OCI-LY1 (cell line): ENCODE measurements around the gene GTF2I.

Experiments
- H2AFZ ChIP-seq: fragments of 200-600 bp; sonication (generic), shearing (Covaris generic); 2 replicates; pipeline ENCODE4 v1.6.0; 2014; ENCODE audit warnings: antibody characterized with exemption, mild to moderate bottlenecking, low read length
- H3F3A ChIP-seq: fragments of 200-600 bp; sonication (generic), shearing (Covaris generic); 2 replicates; pipeline ENCODE4 v1.6.0; 2014; ENCODE audit warnings: mild to moderate bottlenecking, antibody characterized with exemption, low read length, moderate library complexity; ENCODE audit not compliant: insufficient read depth
- H3K27ac ChIP-seq: fragments of 200-600 bp; sonication (generic); 2 replicates; pipeline ENCODE4 v1.5.1; 2014; ENCODE audit warnings: low read length, mixed run types, mild to moderate bottlenecking, low read depth; ENCODE audit not compliant: poor library complexity, severe bottlenecking
- H3K27me3 ChIP-seq: fragments of 200-600 bp; sonication (generic); 2 replicates; pipeline ENCODE4 v1.6.0; 2014; ENCODE audit warnings: antibody characterized with exemption, mild to moderate bottlenecking, low read length, moderate library complexity; ENCODE audit not compliant: insufficient read depth
- H3K36me3 ChIP-seq: fragments of 200-600 bp; sonication (generic); 2 replicates; pipeline ENCODE4 v1.6.1; 2014; ENCODE audit warnings: mild to moderate bottlenecking, antibody characterized with exemption, low read length, moderate library complexity, mixed read lengths; ENCODE audit not compliant: insufficient read depth
- H3K4me1 ChIP-seq: fragments of 200-600 bp; sonication (generic); 2 replicates; pipeline ENCODE4 v1.5.1; 2014; ENCODE audit warnings: mild to moderate bottlenecking, low read length, moderate library complexity; ENCODE audit not compliant: insufficient read depth, severe bottlenecking
- H3K4me2 ChIP-seq: fragments of 200-600 bp; sonication (generic), shearing (Covaris generic); 2 replicates; pipeline ENCODE4 v1.6.1; 2014; ENCODE audit warnings: low read length
- H3K4me3 ChIP-seq: fragments of 200-600 bp; sonication (generic); 2 replicates; pipeline ENCODE4 v1.5.1; 2014; ENCODE audit warnings: low read length, low read depth, mild to moderate bottlenecking, mixed read lengths; ENCODE audit not compliant: poor library complexity, severe bottlenecking
- H3K79me2 ChIP-seq: fragments of 200-600 bp; shearing (Covaris generic); 2 replicates; pipeline ENCODE4 v1.6.1; 2016; ENCODE audit warnings: mixed run types, low read length, mixed read lengths; ENCODE audit not compliant: insufficient read depth
- H3K9ac ChIP-seq: fragments of 200-600 bp; sonication (generic), shearing (Covaris generic); 2 replicates; pipeline ENCODE4 v1.6.1; 2014; ENCODE audit warnings: mild to moderate bottlenecking, low read length, mixed read lengths
- H3K9me2 ChIP-seq: fragments of 200-600 bp; sonication (generic), shearing (Covaris generic); 2 replicates; pipeline ENCODE4 v1.6.1; 2014; ENCODE audit warnings: low read depth, mild to moderate bottlenecking, low read length, mixed read lengths
- H3K9me3 ChIP-seq: fragments of 200-600 bp; shearing (Covaris generic); 2 replicates; pipeline ENCODE4 v1.6.1; 2014; ENCODE audit warnings: low read length, mixed read lengths
- H4K20me1 ChIP-seq: fragments of 200-600 bp; sonication (generic), shearing (Covaris generic); 2 replicates; pipeline ENCODE4 v1.6.0; 2016; ENCODE audit warnings: mild to moderate bottlenecking, low read length; ENCODE audit not compliant: insufficient read depth
- CTCF ChIP-seq: fragments of 200-600 bp; sonication (generic), shearing (Covaris generic); IDR thresholded peaks from 2 replicates; pipeline ENCODE4 v1.5.1; 2017; ENCODE audit warnings: mild to moderate bottlenecking, antibody characterized with exemption, low read length, moderate library complexity, mixed read lengths
- EZH2 ChIP-seq: fragments of 200-600 bp; sonication (generic), shearing (Covaris generic); IDR thresholded peaks from 2 replicates; pipeline ENCODE4 v1.8.0; 2017; ENCODE audit warnings: borderline replicate concordance, mixed run types, mild to moderate bottlenecking, antibody characterized with exemption, low read length, moderate library complexity, mixed read lengths

GTF2I gene

DNA sequence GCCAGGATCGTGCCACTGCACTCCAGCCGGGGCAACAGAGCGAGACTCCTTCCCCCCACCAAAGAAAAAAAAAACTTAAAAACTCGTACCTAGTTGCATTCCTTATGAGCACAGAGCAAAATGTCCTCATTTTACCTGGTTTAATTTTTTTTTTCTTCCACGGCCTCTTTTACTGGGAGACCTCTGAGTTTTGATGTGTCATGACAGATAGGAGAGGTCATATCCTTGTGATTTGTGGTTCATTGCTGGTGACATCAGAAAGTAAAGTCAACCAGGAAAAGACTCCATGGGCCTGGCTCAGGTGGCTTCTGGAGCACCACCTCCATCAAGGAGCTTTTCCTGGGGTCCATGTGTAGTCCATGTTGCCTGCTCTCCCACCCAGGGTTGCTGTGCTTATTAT, 26.3 kb downstream of the GTF2I start:
- H3K4me1 ChIP-seq = no peaks in the 10 kb centered on the region
- no peaks in the 10 kb centered on the region for H3F3A ChIP-seq
- peaks cover 96% of the 10 kb centered on the region for H3K79me2 ChIP-seq
- H3K9me2 ChIP-seq = no peaks in the 10 kb centered on the region
- H3K27ac ChIP-seq = no peak overlapping the region
- peaks cover 69% of the 10 kb centered on the region for H3K36me3 ChIP-seq
- no peak overlapping the region for H3K9ac ChIP-seq
- no peaks in the 10 kb centered on the region for H3K9me3 ChIP-seq
- H3K4me2 ChIP-seq = no peak overlapping the region
- no peak overlapping the region for H3K4me3 ChIP-seq
- no peaks in the 10 kb centered on the region for H3K27me3 ChIP-seq
- TF ChIP-seq EZH2 = no peak
- no peak for TF ChIP-seq CTCF
- H4K20me1 ChIP-seq = no peaks in the 10 kb centered on the region
- H2AFZ ChIP-seq = no peak overlapping the region

DNA sequence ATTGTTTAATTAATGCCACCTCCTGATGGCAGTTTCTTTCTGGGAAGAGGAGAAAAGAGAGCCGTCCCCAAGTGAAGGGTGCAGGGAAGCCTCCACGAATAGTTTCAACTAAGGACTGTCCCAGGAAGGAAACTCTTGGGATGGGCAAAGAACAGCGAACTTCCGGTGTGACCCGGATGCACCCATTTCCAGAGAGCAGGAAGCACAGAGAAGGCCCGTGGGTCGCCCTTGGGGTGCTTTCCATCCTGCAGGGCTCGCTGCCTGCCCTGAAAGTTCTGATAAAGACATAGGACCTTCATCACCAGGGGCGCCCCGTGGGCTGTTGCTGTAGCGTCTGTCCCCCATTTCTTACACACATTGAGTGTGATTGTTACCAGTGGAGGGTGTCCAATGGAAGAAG, 27.0 kb downstream of the GTF2I start:
- H2AFZ ChIP-seq = no peak overlapping the region
- H3K4me2 ChIP-seq = no peak overlapping the region
- H3K27me3 ChIP-seq = no peaks in the 10 kb centered on the region
- no peaks in the 10 kb centered on the region for H3K4me1 ChIP-seq
- H3K9me2 ChIP-seq = no peaks in the 10 kb centered on the region
- H3K4me3 ChIP-seq = no peak overlapping the region
- H3K27ac ChIP-seq = no peak overlapping the region
- no peaks in the 10 kb centered on the region for H3K9me3 ChIP-seq
- peaks cover 70% of the 10 kb centered on the region for H3K36me3 ChIP-seq
- H4K20me1 ChIP-seq = no peaks in the 10 kb centered on the region
- H3F3A ChIP-seq = no peaks in the 10 kb centered on the region
- H3K79me2 ChIP-seq = peaks cover 94% of the 10 kb centered on the region
- TF ChIP-seq CTCF (no peak), EZH2 (no peak)
- no peak overlapping the region for H3K9ac ChIP-seq

DNA sequence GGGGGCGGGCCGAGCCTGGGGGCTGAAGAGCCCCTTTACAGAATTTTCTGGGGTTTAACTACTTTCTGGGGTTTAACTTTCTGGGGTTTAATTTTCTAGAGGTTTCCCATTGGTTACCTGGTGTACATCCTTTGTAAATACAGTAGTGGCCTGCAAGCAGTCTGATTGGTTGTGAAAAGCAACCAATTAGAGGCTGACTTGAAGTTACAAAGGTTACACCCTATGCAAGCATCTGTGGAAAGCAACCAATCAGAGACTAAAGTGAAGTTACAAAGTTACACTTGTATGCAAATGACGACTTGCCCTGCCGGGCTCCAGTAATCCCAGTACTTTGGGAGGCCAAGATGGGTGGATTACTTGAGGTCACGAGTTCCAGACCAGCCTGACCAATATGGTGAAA, 27.4 kb downstream of the GTF2I start:
- Histone ChIP-seq H3K4me1 (no peaks in the 10 kb centered on the region), H3K9ac (no peak overlapping the region), H3F3A (no peaks in the 10 kb centered on the region), H3K4me3 (no peak overlapping the region), H3K36me3 (peaks cover 72% of the 10 kb centered on the region), H3K4me2 (no peak overlapping the region), H3K9me3 (no peaks in the 10 kb centered on the region), H3K9me2 (no peaks in the 10 kb centered on the region), H3K27ac (no peak overlapping the region), H3K27me3 (no peaks in the 10 kb centered on the region), H4K20me1 (no peaks in the 10 kb centered on the region), H2AFZ (no peak overlapping the region), H3K79me2 (peaks cover 91% of the 10 kb centered on the region)
- TF ChIP-seq CTCF = no peak
- TF ChIP-seq EZH2 = no peak
